Stimulated activated CD4-positive, alpha-beta T cell treated with anti-CD3 and anti-CD28 coated beads, TNF-alpha, amount 100 ng/mL, for 4 hours (primary cell): ENCODE data around the gene KIAA0319L.
"Not testable (repeated sequence)": the region's sequence is repeated elsewhere in the genome, so short reads cannot be mapped to it uniquely, and the experiment has no call there.

ENCODE experiments used
- DNase-seq, 3 experiments: peaks; one replicate each; pipeline ENCODE4 v3.0.0-alpha.2; 2020; ENCODE audit warnings: low read depth in 3 of 3

The KIAA0319L gene

DNA sequence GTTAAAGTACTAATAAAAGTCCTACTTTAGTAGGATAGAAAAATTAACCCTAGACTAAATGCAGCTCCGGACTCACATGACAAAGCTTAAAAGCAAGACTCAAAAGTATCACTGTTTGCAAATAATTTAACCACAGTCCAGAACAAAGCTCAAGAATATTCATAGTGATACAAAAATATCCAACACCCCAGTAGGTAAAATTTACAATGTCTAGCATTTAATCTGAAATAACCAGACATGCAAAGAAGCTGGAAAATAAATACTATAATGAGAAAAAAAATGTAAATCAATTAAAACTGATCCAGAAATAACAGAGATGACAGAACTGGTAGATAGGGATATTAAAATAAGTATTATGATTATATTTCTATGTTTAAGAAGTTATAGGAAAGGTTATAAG lies 67.0 kb downstream of the KIAA0319L start:
- DNase-seq = no peak

DNA sequence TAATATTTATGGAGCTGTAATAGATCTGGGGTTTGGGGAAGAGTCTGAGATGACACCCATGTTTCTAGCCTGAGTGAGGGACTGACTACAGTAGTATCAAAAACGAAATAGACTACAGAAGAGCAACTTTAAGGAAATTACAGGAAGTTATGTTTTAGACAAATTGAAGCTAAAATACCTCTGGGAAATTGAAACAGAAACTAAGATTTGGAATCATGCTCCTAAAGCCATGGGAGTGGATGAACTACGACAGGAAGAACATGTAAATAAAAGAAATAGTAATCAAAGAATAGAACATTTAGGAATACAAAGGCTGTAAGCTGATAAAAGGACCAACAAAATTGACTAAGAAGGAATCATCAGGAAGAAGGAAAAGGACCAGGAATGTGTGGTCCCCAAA lies 68.9 kb downstream of the KIAA0319L start:
- no peak for DNase-seq

DNA sequence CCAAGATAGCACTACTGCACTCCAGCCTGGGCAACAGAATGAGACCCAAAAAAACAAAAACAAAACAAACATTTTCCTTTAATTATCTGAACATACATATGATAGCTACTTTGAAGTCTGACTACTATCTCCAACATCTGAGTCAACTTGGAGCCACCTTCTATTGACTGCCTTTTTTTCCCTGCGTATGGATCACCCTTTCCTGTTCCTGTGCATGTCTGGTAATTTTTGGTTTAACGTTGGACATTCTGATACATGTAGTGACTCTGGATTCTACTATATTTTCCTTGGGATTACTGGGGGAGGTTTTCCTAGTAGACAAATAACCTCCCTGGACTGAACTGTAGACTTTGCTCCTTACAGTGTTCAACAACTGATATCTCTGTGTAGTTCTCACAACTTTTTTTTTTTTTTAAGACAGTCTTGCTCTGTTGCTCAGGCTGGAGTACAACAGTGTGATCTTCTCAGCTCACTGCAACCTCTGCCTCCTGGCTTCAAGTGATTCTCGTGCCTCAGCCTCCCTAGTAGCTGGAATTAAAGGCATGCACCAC lies 70.3 kb downstream of the KIAA0319L start:
- DNase-seq = no peak

DNA sequence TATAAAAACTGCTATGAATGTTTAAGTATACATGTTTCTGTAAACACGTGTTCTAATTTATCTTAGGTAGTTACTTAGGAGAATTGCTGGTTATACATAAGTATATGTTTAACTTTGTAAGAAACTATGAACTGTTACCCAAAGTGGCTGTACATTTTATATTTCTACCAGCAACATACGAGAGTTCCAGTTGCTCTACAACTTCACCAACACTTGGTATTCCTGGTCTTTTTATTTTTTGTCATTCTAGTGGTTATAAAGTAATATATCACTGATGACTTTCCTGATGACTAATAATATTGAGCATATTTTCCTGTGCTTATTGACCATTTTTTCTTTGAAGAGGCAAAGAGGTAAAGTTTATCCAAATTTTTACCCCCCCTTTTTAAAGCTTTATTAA lies 76.0 kb downstream of the KIAA0319L start:
- no peak for DNase-seq

DNA sequence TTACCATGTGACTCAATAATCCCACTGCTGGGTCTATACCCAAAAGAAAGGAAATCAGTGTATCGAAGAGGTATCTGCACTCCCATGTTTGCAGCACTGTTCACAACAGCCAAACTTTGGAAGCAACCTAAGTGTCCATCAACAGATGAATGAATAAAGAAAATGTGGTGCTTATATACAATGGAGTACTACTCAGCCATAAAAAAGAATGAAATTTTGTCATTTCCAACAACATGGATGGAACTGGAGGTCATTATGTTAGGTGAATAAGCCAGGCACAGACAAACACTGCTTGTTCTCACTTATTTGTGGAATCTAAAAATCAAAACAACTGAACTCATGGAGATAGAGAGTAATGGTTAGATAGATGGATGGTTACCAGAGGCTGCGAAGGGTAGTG lies 79.3 kb downstream of the KIAA0319L start:
- no peak for DNase-seq

DNA sequence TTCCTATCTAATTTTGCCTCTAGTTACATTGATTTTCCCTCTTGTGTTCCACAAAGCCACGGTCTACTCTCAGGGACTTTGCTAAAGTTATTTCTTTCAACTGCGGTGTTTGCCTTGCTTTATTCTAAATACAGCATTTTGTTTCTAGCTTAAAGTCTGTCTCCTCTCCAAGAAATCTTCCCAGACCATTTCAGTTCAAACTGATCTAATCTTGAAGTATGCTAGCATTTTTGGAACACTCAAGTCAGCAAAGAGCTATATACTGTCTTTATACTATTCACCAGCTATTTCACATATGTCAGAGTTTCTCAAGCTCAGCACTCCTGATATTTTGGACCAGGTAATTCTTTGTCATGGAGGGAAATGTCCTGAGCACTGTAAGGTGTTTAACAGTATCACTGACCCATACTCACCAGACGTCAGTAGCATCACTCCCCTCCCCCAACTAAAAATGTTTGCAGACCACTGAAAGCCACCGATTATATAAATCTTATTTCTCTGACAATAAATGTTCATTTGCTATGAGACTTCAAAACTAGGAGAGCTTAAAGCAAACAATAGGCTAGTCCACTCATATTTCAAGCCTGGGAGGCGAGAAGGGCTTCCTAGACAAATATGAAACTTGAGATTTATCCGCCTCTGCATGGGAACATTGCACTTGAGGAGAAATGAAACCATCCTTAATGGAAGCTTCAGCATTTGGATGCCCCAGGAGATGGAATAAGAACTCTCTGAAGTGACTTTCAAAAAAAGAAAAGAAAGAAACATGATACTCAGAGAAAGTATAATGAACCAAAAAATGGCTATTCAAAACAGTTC lies 81.1 kb downstream of the KIAA0319L start:
- DNase-seq = no peak

DNA sequence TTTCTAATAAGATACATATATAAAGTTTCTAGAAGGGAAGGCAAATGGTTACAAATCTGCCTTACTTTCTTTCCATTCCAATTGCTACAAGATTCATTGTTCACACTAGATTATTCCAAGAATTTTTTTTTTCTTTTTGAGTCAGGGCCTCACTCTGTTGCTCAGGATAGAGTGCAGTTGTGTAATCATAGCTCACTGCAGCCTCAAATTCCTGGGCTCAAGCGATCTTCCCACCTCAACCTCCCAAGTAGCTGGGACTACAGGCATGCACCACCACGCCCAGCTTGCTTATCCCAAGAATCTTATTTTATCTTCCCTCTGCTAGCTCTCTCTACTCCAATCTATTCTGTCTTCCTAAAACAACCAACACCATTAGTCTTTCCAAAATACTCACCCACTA lies 81.8 kb downstream of the KIAA0319L start:
- DNase-seq = no peak

DNA sequence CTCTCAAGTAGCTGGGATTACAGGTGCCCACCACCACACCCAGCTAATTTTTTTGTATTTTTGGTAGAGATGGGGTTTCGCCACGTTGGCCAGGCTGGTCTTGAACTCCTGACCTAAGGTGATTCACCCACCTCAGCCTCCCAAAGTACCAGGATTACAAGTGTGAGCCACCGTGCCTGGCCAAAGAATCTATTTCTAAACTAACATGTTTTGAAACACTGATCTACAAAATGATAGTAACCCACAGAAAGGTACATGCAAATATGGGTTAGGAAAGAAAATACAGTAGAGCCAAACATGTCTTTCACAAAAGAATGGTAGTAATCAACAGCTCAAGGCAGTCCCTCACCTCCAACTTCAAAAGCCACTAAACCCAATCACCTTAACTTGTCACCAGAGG lies 84.0 kb downstream of the KIAA0319L start:
- not testable (repeated sequence) for DNase-seq

DNA sequence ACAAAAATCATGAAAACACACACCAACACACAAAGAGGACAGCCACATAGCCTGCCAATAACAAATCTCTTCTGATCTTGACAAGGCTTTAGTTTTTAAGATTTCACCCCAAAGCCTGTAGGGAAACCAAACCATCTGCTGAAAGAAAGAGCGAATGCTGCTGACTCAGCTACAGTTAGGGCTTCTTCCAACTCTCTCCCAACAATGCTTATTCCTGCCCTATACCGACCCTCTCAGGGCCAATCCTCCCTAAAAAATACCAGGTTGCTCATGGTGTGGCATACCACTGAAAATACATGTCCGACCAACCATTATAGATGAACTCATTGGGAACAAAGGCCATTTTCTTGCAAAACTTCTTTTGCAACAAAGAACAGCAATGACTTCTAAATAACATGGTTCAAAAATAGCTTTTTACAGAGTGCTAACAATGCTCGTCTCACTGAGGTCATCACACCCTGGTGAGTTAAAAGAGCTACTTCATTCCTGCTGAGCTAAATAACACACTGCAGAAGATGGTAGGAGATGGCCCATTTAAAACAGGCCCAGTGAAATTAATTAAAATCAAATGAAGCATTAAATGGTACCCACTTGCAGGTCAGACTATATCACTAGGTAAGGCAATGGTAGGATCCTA lies 86.1 kb downstream of the KIAA0319L start:
- no peak for DNase-seq

DNA sequence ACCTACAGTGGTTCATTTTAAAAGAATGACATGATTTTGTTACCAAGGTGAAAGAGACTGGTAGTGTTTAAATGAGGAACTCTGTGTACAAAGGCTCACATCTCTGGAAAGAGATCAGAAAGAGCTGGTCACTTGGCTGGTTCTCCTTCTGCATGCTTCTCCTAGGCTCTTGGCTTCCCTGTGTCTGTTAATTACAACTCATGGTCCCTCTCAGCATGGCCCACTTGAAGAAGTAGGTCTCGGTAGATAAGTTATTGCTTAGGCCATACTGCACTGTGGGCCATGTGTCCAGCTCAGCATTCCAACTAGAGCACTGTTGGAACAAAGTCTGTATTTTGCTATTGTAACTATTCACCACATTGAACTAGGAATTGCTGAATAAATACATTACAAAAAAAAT lies 91.1 kb downstream of the KIAA0319L start:
- no peak for DNase-seq

DNA sequence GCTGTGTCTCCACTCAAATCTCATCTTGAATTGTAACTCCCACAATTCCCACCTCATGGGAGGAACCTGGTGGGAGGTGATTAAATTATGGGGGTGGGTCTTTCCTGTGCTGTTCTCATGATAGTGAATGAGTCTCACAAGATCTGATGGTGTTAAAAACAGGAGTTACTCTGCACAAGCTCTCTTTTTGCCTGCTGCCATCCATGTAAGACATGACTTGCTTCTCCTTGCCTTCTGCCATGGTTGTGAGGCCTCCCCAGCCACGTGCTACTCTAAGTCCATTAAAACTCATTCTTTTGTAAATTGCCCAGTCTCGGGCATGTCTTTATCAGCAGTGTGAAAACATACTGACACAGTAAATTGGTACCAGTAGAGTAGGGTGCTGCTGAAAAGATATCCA lies 93.5 kb downstream of the KIAA0319L start:
- DNase-seq = not testable (repeated sequence)

DNA sequence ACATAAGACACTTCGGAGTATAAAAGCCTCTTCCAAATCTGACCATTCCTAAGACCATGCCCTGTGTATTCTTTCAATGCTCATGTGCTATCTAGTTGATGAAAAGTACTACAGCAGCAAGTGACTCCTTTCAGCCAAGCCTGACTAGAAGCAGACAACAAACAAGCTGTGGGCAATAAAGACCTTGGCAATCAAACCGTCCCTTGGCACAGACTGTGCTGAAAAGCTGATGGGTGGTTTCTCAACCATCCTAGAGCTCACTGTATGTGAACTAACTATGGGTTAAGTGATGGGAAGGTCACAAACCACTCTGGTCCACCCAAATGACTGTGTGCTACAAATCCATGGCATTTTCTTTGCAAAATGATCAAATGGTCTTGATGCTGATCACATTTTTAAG lies 94.0 kb downstream of the KIAA0319L start:
- no peak for DNase-seq

DNA sequence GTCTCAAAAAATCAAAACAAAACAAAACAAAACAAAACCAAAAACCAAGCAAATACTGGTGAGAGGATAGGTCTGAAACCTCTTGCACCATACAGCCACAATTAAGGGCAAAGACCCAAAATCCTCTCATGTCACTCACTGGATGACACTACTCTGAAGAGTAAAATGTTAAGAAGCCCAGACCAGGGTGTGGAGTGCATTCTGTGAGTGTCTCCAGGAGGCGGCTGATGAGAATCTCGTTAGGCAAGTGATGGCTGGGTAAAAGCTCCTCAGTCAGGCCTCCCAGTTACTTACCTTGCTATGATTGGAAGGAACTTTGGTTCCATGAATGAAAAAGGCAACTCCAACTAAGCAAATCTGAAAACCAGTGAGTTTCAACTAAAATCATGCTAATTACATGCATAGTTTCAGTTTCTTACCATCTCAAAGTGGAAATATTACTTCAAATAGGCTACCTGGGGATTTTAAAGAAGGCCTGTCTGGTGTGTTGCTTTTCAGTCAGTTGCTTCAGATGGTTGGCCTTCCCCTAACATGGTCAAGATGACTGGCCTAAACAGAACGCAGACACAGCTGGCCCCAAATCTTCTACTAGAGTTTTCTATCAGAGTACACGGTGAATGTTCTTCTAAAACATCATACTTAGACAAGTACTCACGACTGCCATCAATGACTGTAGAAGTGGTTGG lies 95.1 kb downstream of the KIAA0319L start:
- no peak for DNase-seq

DNA sequence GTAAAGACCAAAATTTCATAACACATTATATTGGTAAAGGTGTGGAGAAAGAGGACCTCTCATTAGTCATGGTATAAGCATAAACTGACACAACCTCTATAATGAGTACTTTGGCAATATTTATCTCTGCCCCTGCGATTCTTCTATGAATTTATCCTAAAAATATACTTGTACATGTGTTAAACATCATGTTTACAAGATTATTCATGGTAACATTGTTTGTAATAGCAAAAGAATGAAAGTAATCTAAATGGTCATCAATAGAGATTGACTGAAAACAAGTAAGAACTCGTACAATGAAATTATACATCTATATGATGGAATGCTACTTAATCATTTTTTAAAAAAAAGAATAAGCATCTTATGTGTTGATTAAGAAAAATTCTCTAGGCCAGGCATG lies 96.4 kb downstream of the KIAA0319L start:
- DNase-seq = no peak

DNA sequence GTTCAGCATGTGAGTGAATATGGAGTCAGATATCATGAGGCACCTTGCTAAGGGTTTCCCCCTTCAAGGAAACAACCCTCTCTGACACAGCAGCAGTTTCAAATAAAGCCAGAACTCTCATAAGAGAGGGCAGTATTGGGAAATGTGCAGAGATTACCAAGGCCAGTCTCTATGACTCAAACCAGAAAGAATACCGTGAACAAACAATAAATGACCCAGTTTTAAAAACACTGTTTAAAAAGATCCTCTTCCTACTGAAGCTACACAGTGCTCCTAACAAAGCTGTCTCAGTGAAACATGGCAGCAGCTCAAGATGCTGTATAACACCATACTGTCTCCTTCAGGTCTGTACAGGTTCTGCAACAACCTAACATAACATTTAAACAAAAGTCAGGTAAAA lies 102.6 kb downstream of the KIAA0319L start:
- DNase-seq = no peak

DNA sequence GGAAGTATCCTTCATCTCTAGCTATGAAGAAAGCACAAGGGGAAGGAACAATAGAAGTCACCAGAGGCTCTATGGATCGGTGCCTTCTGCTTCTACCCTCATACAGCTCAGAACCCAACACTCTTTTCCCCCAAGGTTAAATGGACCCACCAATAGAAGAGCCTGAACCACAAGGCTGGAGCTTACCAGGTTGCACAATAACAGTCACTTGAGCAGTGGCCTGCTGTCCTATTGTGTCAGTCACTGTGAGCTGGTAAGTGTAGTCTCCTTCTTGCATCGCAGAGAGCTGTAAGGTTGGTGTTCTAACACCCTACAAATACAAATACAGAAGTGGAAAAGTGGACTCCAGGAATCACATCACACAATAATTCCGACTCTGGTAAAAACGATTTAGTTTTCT lies 103.0 kb downstream of the KIAA0319L start:
- DNase-seq = no peak

DNA sequence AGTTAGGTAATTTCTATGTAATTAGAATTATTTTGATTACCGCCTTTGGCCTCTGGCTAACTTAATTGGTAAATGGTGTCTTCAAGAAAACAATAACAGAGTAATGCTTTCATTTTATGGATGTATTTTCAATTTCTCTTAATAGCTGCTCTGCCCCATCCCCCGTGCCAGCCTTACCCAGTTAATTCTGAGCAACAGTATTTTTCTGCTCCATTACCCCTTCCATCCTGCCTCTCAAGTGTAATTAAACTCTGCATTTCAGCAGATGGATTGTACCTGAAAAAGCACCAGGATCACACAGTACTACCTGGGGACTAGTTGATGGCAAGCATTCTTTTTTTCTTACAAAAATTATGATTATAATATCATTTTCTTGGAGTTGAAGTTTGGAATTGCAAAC lies 104.2 kb downstream of the KIAA0319L start:
- no peak for DNase-seq

DNA sequence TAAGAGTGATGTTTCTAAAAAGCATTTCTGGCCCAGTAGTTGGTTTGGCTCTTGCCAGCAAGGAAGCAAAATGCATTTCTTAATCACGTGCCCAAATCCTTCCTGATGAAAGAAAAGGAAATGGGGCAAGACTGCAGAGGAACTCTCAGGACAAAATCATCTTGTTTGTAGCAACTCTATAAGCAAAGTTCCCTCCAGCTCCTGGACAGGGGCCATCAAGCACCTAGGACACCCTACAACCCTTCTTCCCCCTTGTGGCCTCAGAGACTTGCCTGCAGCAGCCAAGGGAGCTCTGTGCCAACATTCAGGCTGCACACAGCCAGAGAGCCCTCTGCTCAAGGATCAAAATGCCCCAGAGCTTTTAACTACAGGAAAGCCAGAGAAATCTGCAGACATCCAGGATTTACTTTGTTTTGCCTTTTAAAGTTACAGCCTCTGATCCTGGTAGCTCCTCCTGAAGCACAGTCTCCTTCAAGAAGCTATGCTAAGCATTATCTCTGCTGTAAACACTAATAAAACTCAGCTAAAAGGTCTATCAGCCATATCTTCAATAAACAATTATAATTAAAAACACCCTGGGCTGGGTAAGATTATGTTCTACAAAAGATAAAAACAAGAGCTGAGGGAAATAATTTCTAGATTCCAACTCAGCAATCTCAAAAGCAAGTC lies 105.0 kb downstream of the KIAA0319L start:
- DNase-seq = no peak

DNA sequence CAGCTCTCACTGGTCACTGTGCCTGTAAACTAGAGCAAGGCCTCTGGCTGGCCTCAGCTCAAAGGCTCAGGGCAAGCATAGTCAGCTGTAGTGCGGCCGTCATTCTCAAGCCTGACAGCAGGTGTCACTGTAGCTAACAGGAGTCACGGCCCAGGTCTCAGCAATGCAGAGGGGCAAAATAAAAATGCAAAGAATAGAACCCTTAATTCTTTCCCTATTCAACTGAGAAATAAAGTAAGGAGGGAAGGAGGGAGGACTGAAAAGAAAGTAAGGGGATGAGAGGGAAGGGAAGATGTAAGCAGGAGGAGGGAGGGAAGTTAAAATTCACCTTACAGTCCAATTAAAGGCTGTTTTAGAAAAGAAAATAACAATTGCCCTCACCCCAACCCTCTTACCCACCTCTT lies 106.1 kb downstream of the KIAA0319L start:
- DNase-seq = peak; percentile 58 to 67 (median 60)

DNA sequence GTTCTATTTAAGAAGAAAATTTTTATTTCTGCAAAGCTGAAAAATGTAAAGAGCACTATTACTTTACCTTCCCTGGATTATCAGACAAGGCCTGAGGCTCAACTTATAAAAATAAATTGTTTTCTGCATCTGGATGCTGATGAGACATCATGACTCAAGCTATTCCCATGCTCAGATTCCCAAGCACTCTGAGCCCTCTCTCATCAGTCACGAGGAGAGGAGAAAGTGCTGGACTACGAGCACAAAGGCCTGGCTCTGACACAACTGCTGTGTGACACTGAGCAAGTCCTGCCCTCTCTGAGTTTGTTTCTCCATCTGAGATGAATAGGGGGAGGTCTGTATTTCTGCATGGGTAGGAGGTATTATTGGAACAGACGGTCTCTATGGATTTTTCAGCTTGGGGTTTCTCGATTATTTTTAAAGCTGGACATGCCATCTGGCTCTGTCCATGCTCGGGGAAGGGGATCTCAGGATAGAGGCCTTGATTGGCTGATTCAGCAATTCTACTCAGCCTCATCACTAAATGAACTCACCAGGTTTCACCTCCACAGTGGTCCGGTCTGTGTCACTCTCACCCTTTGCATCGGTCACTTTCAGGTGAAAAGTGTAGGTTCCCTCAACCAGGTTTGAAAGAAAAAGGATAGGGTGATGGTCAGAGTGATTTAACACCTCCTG lies 107.7 kb downstream of the KIAA0319L start:
- no peak for DNase-seq

DNA sequence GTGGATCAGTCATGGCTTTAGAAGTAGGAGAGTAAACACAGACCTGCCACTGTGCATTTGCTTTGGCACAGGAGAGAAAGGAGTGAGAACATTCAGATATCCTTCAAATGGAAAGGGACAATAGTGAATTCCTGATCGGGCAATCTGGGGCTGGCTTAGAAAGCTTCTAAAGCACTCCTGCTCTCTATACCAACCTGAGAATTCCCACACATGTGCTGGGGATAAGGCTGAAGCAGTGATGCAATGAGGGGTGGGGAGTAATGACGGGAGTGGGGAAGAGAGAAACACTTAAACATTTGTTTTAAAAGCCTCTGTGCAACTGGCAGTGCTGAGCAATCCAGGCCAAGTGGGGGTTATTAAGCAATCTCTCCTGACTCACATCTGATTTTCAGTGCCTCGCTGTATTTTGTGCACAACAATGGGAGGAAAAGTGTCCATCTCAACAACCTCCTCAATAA lies 108.8 kb downstream of the KIAA0319L start:
- DNase-seq = no peak
